CD4-positive, alpha-beta T cell treated with Interferon alpha-2 for 1 hour (primary cell): ENCODE results near the gene ZFP36.

Experiments
- DNase-seq, 2 donors: peaks; one replicate each; pipeline ENCODE4 v3.0.0-alpha.2; 2020 to 2022

Gene ZFP36

GRCh38 chr19:39422020-39422419 lies 15.4 kb downstream of the ZFP36 start:
- DNase-seq, result no peak

- DNase-seq, result peak in 1 of 2 donors; percentile 22
Measured at GRCh38 chr19:39423258-39424086, 16.8 kb downstream of the ZFP36 start.

- no peak for DNase-seq
Measured at GRCh38 chr19:39424934-39425333, 18.3 kb downstream of the ZFP36 start.

GRCh38 chr19:39425744-39426143 lies 19.1 kb downstream of the ZFP36 start:
- peak in 1 of 2 donors; percentile 15 for DNase-seq

GRCh38 chr19:39426170-39426569 lies 19.5 kb downstream of the ZFP36 start:
- DNase-seq, result peak in 1 of 2 donors; percentile 16

GRCh38 chr19:39427707-39428106 lies 21.1 kb downstream of the ZFP36 start:
- no peak for DNase-seq

GRCh38 chr19:39428283-39429112 lies 21.9 kb downstream of the ZFP36 start:
- peak in 1 of 2 donors; percentile 26 for DNase-seq

- DNase-seq, result peak; percentile 88
Measured at GRCh38 chr19:39430675-39431593, 24.3 kb downstream of the ZFP36 start.

GRCh38 chr19:39432677-39433025 lies 26.0 kb downstream of the ZFP36 start:
- DNase-seq, result peak in 1 of 2 donors; percentile 14

- DNase-seq, result no peak
Measured at GRCh38 chr19:39433480-39434079, 26.9 kb downstream of the ZFP36 start.

GRCh38 chr19:39434123-39435076 lies 27.8 kb downstream of the ZFP36 start:
- peak in 1 of 2 donors; percentile 21 for DNase-seq

GRCh38 chr19:39435499-39436349 lies 29.1 kb downstream of the ZFP36 start, which contains the start of gene RPS16:
Gene RPS16, minus strand, starts transcription at chr19:39435949. Its CDS starts 54 bp downstream, at chr19:39435895.
- peak; percentile 99 for DNase-seq

- no peak for DNase-seq
Measured at GRCh38 chr19:39436350-39436716, 29.7 kb downstream of the ZFP36 start.

- DNase-seq, result no peak
Measured at GRCh38 chr19:39438270-39438934, 31.8 kb downstream of the ZFP36 start.

GRCh38 chr19:39444598-39445195 lies 38.0 kb downstream of the ZFP36 start:
- DNase-seq, result no peak

- peak; percentile 99 for DNase-seq
Measured at GRCh38 chr19:39445196-39446111, 38.8 kb downstream of the ZFP36 start, which contains the start of gene SUPT5H. Gene SUPT5H, plus strand, starts transcription at chr19:39445582. Its CDS starts 309 bp downstream, at chr19:39445891.

GRCh38 chr19:39446365-39447084 lies 39.9 kb downstream of the ZFP36 start:
- no peak for DNase-seq
